Kidney (tissue), 14 donors: ENCODE measurements around the gene MYH9. TPM values are rescaled to one million over a fixed set of nuclear protein-coding genes. Genes with fewer than 3 reads are reported as not detected.

Experiments used
- DNase-seq, 5 donors: peaks; one replicate each; pipeline ENCODE4 v3.0.0-alpha.2; 2013 to 2020
- FAIRE-seq: peaks from 2 replicates; lab custom pipeline; 2012; peaks lifted over from hg19 to GRCh38; lab: Jason Lieb, UNC
- H3K27ac ChIP-seq, 2 donors: one replicate each; pipeline ENCODE4 v1.7.0; 2013; ENCODE audit warnings: low read depth in 2 of 2, low read length in 2 of 2, inconsistent platforms in 1 of 2
- H3K27me3 ChIP-seq: one replicate; pipeline ENCODE4 v1.7.1; 2013; ENCODE audit warnings: low read length, inconsistent platforms; ENCODE audit not compliant: control insufficient read depth, insufficient read depth
- H3K36me3 ChIP-seq, 3 donors: one replicate each; pipeline versions ENCODE4 v1.7.0 to v1.7.1; 2013; ENCODE audit warnings: low read length in 3 of 3, control low read depth in 1 of 3, inconsistent platforms in 1 of 3; ENCODE audit not compliant: insufficient read depth in 3 of 3, control insufficient read depth in 2 of 3
- H3K4me1 ChIP-seq, 3 donors: one replicate each; pipeline versions ENCODE4 v1.7.0 to v1.7.1; 2013; ENCODE audit warnings: low read length in 3 of 3, inconsistent platforms in 1 of 3, low read depth in 1 of 3; ENCODE audit not compliant: control insufficient read depth in 2 of 3, insufficient read depth in 2 of 3
- H3K4me3 ChIP-seq, 3 donors: one replicate each; pipeline versions ENCODE4 v1.7.0 to v1.8.1; 2013; ENCODE audit warnings: low read length in 3 of 3, control low read depth in 1 of 3, inconsistent platforms in 1 of 3
- H3K9ac ChIP-seq, 3 donors: one replicate each; pipeline versions ENCODE4 v1.7.0 to v1.7.1; 2013; ENCODE audit warnings: low read length in 3 of 3, control low read depth in 1 of 3, inconsistent platforms in 1 of 3
- H3K9me3 ChIP-seq, 3 donors: one replicate each; pipeline versions ENCODE4 v1.7.0 to v1.7.1; 2013; ENCODE audit warnings: low read length in 3 of 3, control low read depth in 1 of 3, inconsistent platforms in 1 of 3; ENCODE audit not compliant: control insufficient read depth in 2 of 3, insufficient read depth in 1 of 3
- intact Hi-C: fragments of 100-400 bp; cut with DNase I; formaldehyde crosslinking; loops from one replicate; pipeline ENCODE4 v1.11.1; 2022
- polyA plus RNA-seq: library from polyadenylated mRNA; stranded (reverse); fragments of 350-450 nt; fragmentation: Illumina TruSeq; extraction: RNeasy Lipid Tissue Mini Kit (QIAGEN cat#74804); gene quantifications from one replicate; pipeline ENCODE4 v1.2.3, GENCODE V29; 2014; ENCODE audit warnings: low read depth, low replicate concordance; ENCODE audit not compliant: insufficient read depth
- total RNA-seq: library from RNA; stranded (reverse); fragmentation: NEBNext Ultra II Directional; extraction: Animal tissue kit (Norgen Biotek cat#: 25700); gene quantifications from one replicate; pipeline ENCODE4 v1.2.1, GENCODE V29; 2021
- TF ChIP-seq, protein P1 (sequence below): IDR thresholded peaks from 3 replicates; pipeline ENCODE4 v1.5.1; 2012; ENCODE audit warnings: mild to moderate bottlenecking, moderate library complexity, borderline replicate concordance; ENCODE audit not compliant: insufficient read depth; ENCODE audit errors: extremely low read depth
- donor health status: control.
- donor health status: control.
- donor health status: control.
- donor health status: control.
- donor health status: control.
- donor health status: DM: yes; HTN: yes; CAD: no.
- donor health status: Normal renal cell carcinoma (clear cell type).

MYH9 gene
- total and polyA plus RNA-seq, 2 donors from 2014 or later = 85.2 to 655 TPM

DNA sequence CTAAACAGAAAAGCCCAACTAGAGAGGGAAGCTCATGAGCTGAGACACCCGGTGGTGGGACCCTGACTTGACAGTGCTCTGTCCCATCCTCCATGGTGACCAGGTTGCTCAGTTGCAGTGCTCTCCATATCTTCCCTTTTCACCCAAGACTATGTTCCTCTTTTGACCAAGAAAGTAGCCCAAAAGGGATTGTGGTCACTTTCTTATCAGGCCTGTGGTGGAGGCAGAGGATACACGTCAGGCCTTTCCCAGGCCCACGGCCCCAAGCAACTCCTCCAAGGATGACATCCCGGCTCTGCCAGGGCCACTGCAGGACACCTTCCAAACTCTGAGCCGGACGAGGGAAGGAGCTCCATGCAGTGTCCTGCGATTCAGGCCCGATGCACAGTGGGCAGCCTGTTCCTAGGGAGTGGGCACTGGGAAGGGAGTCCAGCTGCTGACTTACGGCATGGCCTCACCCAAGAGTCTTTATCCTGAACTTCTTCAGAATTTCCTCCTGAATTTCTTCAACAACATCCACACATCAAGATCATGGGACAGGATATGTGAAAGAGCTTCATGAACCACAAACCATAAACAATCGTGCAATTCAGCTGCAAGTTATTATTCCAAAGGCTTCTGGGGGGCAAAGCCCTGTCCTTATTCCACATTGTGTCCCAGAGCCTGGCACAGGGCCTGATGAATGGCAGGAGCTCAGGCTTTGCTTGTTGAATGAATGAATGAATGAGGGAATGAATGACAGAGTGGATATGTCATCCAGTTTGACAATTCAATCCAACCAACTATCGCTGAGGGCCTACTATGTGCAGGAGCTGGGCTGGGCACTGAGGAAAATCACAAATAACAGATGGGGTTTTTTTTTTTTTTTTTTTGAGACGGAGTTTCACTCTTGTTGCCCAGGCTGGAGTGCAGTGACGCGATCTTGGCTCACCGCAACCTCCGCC lies 36.0 kb upstream of the MYH9 start:
- DNase-seq (no peak), FAIRE-seq (no peak)
- no peaks in the 10 kb centered on the region for H3K27me3 ChIP-seq
- H3K4me3 ChIP-seq = no peak overlapping the region
- no peak overlapping the region for H3K9ac ChIP-seq
- H3K27ac ChIP-seq = no peak overlapping the region
- TF ChIP-seq, protein P1, sequence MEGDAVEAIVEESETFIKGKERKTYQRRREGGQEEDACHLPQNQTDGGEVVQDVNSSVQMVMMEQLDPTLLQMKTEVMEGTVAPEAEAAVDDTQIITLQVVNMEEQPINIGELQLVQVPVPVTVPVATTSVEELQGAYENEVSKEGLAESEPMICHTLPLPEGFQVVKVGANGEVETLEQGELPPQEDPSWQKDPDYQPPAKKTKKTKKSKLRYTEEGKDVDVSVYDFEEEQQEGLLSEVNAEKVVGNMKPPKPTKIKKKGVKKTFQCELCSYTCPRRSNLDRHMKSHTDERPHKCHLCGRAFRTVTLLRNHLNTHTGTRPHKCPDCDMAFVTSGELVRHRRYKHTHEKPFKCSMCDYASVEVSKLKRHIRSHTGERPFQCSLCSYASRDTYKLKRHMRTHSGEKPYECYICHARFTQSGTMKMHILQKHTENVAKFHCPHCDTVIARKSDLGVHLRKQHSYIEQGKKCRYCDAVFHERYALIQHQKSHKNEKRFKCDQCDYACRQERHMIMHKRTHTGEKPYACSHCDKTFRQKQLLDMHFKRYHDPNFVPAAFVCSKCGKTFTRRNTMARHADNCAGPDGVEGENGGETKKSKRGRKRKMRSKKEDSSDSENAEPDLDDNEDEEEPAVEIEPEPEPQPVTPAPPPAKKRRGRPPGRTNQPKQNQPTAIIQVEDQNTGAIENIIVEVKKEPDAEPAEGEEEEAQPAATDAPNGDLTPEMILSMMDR = no peak
- no peaks in the 10 kb centered on the region for H3K36me3 ChIP-seq
- intact Hi-C loops = no loop called here
- peaks cover 0 to 2% (median 0%) of the 10 kb centered on the region in 3 donors for H3K4me1 ChIP-seq
- no peaks in the 10 kb centered on the region for H3K9me3 ChIP-seq

DNA sequence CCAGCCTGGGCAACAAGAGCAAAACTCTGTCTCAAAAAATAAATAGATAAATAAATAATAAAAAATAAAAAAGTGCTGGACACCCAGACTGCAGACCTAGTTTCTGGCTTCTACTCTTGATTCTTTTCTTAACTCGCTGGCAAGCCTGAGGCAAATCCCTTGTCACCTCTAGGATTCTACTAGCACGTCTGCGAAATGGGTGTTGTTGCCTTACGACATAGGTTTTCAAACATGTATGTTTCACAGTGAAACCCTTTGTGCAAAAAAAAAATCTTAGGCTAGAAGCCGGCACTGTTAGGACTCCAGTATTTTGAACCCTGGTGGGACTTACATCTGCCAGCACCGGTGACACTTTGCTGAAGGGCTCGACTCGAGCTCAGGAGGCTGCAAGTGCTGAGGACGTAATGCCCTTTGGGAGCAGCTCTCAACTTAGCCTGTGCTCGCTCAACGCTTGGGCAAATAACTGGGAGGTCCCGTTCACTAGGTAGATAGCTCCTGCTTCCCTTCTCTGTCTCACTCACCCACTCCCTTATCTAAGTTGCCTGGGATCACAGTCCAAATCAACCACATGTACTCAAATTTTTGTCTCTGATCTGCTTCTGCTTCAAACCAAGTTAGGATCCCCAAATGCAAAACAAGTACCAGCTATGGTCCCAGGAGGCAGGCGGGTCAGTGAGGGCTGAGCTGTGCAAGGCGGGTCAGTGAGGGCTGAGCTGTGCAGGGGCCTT lies 34.7 kb upstream of the MYH9 start:
- H3K27me3 ChIP-seq = no peaks in the 10 kb centered on the region
- FAIRE-seq (no peak), DNase-seq (no peak)
- H3K27ac ChIP-seq = no peak overlapping the region
- intact Hi-C loops = no loop called here
- H3K4me1 ChIP-seq = peaks cover 0 to 2% (median 0%) of the 10 kb centered on the region in 3 donors
- no peak overlapping the region for H3K4me3 ChIP-seq
- TF ChIP-seq, protein P1 = no peak
- H3K36me3 ChIP-seq = no peaks in the 10 kb centered on the region
- H3K9me3 ChIP-seq = no peaks in the 10 kb centered on the region
- H3K9ac ChIP-seq = no peak overlapping the region

DNA sequence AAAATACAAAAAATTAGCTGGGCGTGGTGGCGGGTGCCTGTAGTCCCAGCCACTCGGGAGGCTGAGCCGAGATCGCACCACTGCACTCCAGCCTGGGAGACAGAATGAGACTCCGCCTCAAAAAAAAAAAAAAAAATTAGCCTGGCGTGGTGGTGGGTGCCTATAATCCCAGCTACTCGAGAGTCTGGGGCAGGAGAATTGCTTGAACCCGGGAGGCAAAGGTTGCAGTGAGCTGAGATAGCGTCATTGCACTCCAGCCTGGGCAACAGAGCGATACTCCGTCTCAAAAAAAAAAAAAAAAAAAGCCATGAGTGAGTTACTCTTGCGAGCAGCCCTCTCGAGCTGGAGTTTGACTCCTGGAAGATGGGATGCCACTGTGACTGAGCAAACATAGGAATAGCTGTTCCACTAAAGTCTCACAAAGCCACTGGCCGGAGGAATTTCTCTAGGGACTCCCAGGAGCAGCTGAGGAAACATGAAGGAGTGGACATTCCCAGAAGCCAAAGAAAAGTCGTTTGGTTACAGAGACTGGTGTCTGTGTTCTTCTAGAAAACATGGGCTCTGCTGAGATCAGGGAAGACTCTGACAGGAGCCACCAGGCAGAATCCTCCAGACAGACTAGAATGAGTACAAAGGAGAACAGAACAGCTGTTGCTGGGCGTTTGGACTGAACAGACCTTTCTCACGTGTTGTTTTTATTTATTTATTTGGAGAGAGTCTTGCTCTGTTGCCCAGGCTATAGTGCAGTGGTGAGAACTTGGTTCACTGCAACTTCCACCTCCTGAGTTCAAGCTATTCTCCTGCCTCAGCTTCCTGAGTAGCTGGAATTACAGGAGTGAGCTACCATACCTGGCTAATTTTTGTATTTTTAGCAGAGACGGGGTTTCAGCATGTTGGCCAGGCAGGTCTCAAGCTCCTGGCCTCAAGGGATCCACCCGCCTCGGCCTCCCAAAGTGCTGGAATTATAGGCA lies 32.4 kb upstream of the MYH9 start:
- FAIRE-seq (no peak), DNase-seq (peak in 3 of 5 donors; percentile 44 to 79 (median 56))
- H3K4me3 ChIP-seq = peak overlapping the region in 1 of 3 donors; percentile 16

More for the DNA sequence above, 32.4 kb upstream of the MYH9 start:
- intact Hi-C loops = no loop called here
- Histone ChIP-seq H3K9ac (no peak overlapping the region), H3K4me1 (peaks cover 0 to 4% (median 0%) of the 10 kb centered on the region in 3 donors), H3K9me3 (no peaks in the 10 kb centered on the region), H3K36me3 (no peaks in the 10 kb centered on the region), H3K27ac (peak overlapping the region; percentile 39 to 82), H3K27me3 (no peaks in the 10 kb centered on the region)
- TF ChIP-seq, protein P1 = no peak
